Kidney (tissue), 14 donors: ENCODE data around the gene RNF182. TPM values are rescaled to one million over a fixed set of nuclear protein-coding genes. Genes with fewer than 3 reads are reported as not detected.

Experiments
- DNase-seq, 5 donors: peaks; one replicate each; pipeline ENCODE4 v3.0.0-alpha.2; 2013 to 2020
- FAIRE-seq: peaks from 2 replicates; lab custom pipeline; 2012; peaks lifted over from hg19 to GRCh38; lab: Jason Lieb, UNC
- H3K27ac ChIP-seq, 2 donors: one replicate each; pipeline ENCODE4 v1.7.0; 2013; ENCODE audit warnings: low read depth in 2 of 2, low read length in 2 of 2, inconsistent platforms in 1 of 2
- H3K27me3 ChIP-seq: one replicate; pipeline ENCODE4 v1.7.1; 2013; ENCODE audit warnings: low read length, inconsistent platforms; ENCODE audit not compliant: control insufficient read depth, insufficient read depth
- H3K36me3 ChIP-seq, 3 donors: one replicate each; pipeline versions ENCODE4 v1.7.0 to v1.7.1; 2013; ENCODE audit warnings: low read length in 3 of 3, control low read depth in 1 of 3, inconsistent platforms in 1 of 3; ENCODE audit not compliant: insufficient read depth in 3 of 3, control insufficient read depth in 2 of 3
- H3K4me1 ChIP-seq, 3 donors: one replicate each; pipeline versions ENCODE4 v1.7.0 to v1.7.1; 2013; ENCODE audit warnings: low read length in 3 of 3, inconsistent platforms in 1 of 3, low read depth in 1 of 3; ENCODE audit not compliant: control insufficient read depth in 2 of 3, insufficient read depth in 2 of 3
- H3K4me3 ChIP-seq, 3 donors: one replicate each; pipeline versions ENCODE4 v1.7.0 to v1.8.1; 2013; ENCODE audit warnings: low read length in 3 of 3, control low read depth in 1 of 3, inconsistent platforms in 1 of 3
- H3K9ac ChIP-seq, 3 donors: one replicate each; pipeline versions ENCODE4 v1.7.0 to v1.7.1; 2013; ENCODE audit warnings: low read length in 3 of 3, control low read depth in 1 of 3, inconsistent platforms in 1 of 3
- H3K9me3 ChIP-seq, 3 donors: one replicate each; pipeline versions ENCODE4 v1.7.0 to v1.7.1; 2013; ENCODE audit warnings: low read length in 3 of 3, control low read depth in 1 of 3, inconsistent platforms in 1 of 3; ENCODE audit not compliant: control insufficient read depth in 2 of 3, insufficient read depth in 1 of 3
- intact Hi-C: fragments of 100-400 bp; cut with DNase I; formaldehyde crosslinking; loops from one replicate; pipeline ENCODE4 v1.11.1; 2022
- polyA plus RNA-seq: library from polyadenylated mRNA; stranded (reverse); fragments of 350-450 nt; fragmentation: Illumina TruSeq; extraction: RNeasy Lipid Tissue Mini Kit (QIAGEN cat#74804); gene quantifications from one replicate; pipeline ENCODE4 v1.2.3, GENCODE V29; 2014; ENCODE audit warnings: low read depth, low replicate concordance; ENCODE audit not compliant: insufficient read depth
- total RNA-seq: library from RNA; stranded (reverse); fragmentation: NEBNext Ultra II Directional; extraction: Animal tissue kit (Norgen Biotek cat#: 25700); gene quantifications from one replicate; pipeline ENCODE4 v1.2.1, GENCODE V29; 2021
- TF ChIP-seq, protein P1 (sequence below): IDR thresholded peaks from 3 replicates; pipeline ENCODE4 v1.5.1; 2012; ENCODE audit warnings: mild to moderate bottlenecking, moderate library complexity, borderline replicate concordance; ENCODE audit not compliant: insufficient read depth; ENCODE audit errors: extremely low read depth
- donor health status: control.
- donor health status: control.
- donor health status: control.
- donor health status: control.
- donor health status: control.
- donor health status: DM: yes; HTN: yes; CAD: no.
- donor health status: Normal renal cell carcinoma (clear cell type).

The RNF182 gene
- total and polyA plus RNA-seq, 2 donors from 2014 or later = 0.90 to 3.9 TPM

- Histone ChIP-seq H3K27ac (no peak overlapping the region), H3K4me3 (no peak overlapping the region), H3K9ac (no peak overlapping the region), H3K27me3 (no peaks in the 10 kb centered on the region), H3K36me3 (no peaks in the 10 kb centered on the region), H3K9me3 (no peaks in the 10 kb centered on the region), H3K4me1 (no peaks in the 10 kb centered on the region)
- TF ChIP-seq, protein P1, sequence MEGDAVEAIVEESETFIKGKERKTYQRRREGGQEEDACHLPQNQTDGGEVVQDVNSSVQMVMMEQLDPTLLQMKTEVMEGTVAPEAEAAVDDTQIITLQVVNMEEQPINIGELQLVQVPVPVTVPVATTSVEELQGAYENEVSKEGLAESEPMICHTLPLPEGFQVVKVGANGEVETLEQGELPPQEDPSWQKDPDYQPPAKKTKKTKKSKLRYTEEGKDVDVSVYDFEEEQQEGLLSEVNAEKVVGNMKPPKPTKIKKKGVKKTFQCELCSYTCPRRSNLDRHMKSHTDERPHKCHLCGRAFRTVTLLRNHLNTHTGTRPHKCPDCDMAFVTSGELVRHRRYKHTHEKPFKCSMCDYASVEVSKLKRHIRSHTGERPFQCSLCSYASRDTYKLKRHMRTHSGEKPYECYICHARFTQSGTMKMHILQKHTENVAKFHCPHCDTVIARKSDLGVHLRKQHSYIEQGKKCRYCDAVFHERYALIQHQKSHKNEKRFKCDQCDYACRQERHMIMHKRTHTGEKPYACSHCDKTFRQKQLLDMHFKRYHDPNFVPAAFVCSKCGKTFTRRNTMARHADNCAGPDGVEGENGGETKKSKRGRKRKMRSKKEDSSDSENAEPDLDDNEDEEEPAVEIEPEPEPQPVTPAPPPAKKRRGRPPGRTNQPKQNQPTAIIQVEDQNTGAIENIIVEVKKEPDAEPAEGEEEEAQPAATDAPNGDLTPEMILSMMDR = no peak
- DNase-seq = peak in 1 of 5 donors; percentile 39
- intact Hi-C loops = no loop called here
- FAIRE-seq = no peak
Measured at GRCh38 chr6:14001329-14002012, 76.7 kb downstream of the RNF182 start.

- Histone ChIP-seq H3K9ac (no peak overlapping the region), H3K4me3 (no peak overlapping the region), H3K9me3 (no peaks in the 10 kb centered on the region), H3K27ac (no peak overlapping the region), H3K36me3 (no peaks in the 10 kb centered on the region), H3K4me1 (no peaks in the 10 kb centered on the region), H3K27me3 (no peaks in the 10 kb centered on the region)
- DNase-seq (peak in 1 of 5 donors; percentile 67), FAIRE-seq (no peak)
- intact Hi-C loops = no loop called here
- TF ChIP-seq, protein P1 = no peak
Measured at GRCh38 chr6:14002176-14002947, 77.6 kb downstream of the RNF182 start.

DNA sequence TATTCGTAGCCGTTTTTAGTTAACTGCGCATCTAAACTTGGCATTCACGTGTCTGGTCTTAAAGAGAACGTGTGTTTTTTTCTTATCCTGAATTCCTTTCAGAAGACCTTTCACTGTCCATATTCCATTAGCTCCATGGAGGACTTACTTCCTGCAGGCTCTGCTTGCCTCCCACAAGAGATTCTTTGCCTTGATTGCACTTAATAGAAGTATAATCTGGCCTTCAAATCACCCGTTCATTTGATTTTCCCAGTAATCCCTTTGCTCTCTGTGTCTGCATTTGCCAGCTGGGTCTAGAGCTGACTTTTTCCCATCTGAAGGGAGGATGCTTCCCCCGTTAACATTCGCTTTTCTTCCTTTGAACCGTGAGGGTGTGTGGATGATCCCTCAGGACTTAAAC lies 79.5 kb downstream of the RNF182 start:
- H3K9ac ChIP-seq = no peak overlapping the region
- no peaks in the 10 kb centered on the region for H3K27me3 ChIP-seq
- H3K4me3 ChIP-seq = no peak overlapping the region
- H3K4me1 ChIP-seq = no peaks in the 10 kb centered on the region
- no peaks in the 10 kb centered on the region for H3K9me3 ChIP-seq
- H3K27ac ChIP-seq = no peak overlapping the region
- no peaks in the 10 kb centered on the region for H3K36me3 ChIP-seq
- intact Hi-C loops = no loop called here
- DNase-seq = no peak
- TF ChIP-seq, protein P1 = no peak
- FAIRE-seq = no peak
